Measurements from ENCODE around the gene CFAP77.

CFAP77 gene

DNA sequence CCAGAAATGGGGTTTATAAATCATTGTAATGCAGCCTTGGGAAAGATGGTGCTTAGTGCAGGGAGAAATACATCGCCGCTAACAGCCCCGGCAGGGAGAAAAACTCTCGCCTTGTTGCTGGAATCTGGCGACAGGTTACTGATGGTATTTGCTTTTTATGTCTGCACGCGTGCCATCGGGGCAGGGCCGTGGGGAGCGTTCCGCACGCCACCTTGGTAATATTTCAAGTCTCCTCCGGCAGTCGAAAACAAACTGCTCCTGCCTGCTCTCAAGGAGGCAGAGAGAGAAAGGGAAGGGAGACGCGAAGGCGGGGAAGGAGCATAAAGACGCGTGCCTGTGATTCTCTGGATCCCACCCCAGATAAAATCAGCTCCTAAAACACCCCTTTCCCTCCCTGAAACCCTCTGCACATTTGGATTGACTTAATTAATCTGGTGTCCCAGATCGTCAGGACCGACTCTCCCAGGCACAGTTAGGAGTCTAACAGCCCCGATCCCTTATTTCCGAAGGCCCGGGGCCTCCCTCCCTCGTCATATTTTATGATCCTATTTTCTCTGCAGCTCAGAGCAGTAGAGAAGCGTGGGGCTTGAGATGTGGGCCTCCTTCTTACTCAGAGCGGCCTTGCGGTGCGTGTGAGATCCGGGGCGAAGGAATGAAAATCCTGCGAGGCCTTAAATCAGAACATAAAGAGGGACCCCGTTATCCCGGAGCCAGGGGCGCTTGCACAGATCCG, 47.7 kb downstream of the CFAP77 start:
- Histone ChIP-seq H3F3A (ENCODE audit: insufficient read depth) (no peaks in the 10 kb centered on the region), H3K36me3 (ENCODE audit: low read length) (no peaks in the 10 kb centered on the region), H3K27ac (ENCODE audit: low read depth, low read length) (no peak overlapping the region), H3K79me2 (ENCODE audit: insufficient read depth, low read length) (no peaks in the 10 kb centered on the region), H3K9ac (ENCODE audit: low read length) (no peak overlapping the region), H3K4me2 (ENCODE audit: low read depth, low read length, poor library complexity, severe bottlenecking) (no peak overlapping the region), H3K9me3 (ENCODE audit: insufficient read depth, low read length) (no peaks in the 10 kb centered on the region), H3K4me3 (ENCODE audit: insufficient read depth, low read length, poor library complexity, severe bottlenecking) (no peak overlapping the region), H3K27me3 (ENCODE audit: low read length) (no peaks in the 10 kb centered on the region), H4K20me1 (ENCODE audit: low read depth, low read length) (no peaks in the 10 kb centered on the region), H3K9me2 (replicated peaks; ENCODE audit: insufficient read depth, low read length) (no peaks in the 10 kb centered on the region), H2AFZ (ENCODE audit: low read depth, low read length, severe bottlenecking) (no peak overlapping the region)
- TF ChIP-seq, protein P1, sequence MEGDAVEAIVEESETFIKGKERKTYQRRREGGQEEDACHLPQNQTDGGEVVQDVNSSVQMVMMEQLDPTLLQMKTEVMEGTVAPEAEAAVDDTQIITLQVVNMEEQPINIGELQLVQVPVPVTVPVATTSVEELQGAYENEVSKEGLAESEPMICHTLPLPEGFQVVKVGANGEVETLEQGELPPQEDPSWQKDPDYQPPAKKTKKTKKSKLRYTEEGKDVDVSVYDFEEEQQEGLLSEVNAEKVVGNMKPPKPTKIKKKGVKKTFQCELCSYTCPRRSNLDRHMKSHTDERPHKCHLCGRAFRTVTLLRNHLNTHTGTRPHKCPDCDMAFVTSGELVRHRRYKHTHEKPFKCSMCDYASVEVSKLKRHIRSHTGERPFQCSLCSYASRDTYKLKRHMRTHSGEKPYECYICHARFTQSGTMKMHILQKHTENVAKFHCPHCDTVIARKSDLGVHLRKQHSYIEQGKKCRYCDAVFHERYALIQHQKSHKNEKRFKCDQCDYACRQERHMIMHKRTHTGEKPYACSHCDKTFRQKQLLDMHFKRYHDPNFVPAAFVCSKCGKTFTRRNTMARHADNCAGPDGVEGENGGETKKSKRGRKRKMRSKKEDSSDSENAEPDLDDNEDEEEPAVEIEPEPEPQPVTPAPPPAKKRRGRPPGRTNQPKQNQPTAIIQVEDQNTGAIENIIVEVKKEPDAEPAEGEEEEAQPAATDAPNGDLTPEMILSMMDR (IDR thresholded peaks at IDR 0.05; ENCODE audit: insufficient read depth, low read length, poor library complexity, severe bottlenecking): no peak
- TF ChIP-seq EZH2phosphoT487 (conservative IDR thresholded peaks at IDR 0.05; ENCODE audit: low read length): no peak

DNA sequence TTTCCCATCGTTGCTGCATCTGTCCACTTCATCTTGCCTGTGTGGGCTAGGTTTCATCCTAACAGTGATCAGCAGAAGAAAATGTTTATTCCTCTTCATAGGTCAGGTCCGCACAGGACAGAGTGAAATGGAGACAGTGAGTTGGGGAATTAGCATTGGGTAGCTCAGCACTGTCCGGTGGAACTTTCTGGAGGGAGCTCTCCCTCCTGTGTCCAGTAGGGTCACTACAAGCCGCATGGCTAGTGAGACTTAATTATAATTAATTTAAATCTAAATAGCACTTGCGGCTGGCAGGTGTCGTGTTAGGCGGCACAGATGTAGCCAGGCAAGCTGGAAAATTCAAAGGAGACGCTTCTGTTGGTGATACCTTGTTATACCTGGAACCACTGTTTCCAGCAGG, 48.4 kb downstream of the CFAP77 start:
- no peak overlapping the region for H2AFZ ChIP-seq (ENCODE audit: low read depth, low read length, severe bottlenecking)
- no peaks in the 10 kb centered on the region for H3K27me3 ChIP-seq (ENCODE audit: low read length)
- no peak overlapping the region for H3K27ac ChIP-seq (ENCODE audit: low read depth, low read length)

DNA sequence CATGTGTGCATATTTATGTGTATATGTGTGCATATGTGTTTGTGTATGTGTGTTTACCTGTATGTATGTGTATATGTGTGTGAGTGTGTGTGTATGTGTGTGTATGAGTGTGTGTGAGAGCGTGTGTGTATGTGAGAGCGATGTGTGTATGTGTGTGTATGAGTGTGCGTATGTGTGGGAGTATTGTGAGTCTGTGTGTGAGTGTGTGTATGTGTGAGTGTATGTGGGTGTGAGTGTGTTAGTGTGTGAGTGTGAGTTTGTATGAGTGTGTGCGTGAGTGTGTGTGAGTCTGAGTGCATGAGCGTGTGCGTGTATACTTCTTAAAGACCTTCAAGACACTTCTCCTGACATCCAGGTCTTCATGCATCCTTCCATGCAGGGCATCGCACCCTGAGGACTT, 49.6 kb downstream of the CFAP77 start:
- Histone ChIP-seq H3K27me3 (ENCODE audit: low read length) (no peaks in the 10 kb centered on the region), H3K79me2 (ENCODE audit: insufficient read depth, low read length) (no peaks in the 10 kb centered on the region), H3F3A (ENCODE audit: insufficient read depth) (no peaks in the 10 kb centered on the region), H4K20me1 (ENCODE audit: low read depth, low read length) (no peaks in the 10 kb centered on the region), H3K9me3 (ENCODE audit: insufficient read depth, low read length) (no peaks in the 10 kb centered on the region), H3K4me2 (ENCODE audit: low read depth, low read length, poor library complexity, severe bottlenecking) (no peak overlapping the region), H3K9ac (ENCODE audit: low read length) (no peak overlapping the region), H3K9me2 (replicated peaks; ENCODE audit: insufficient read depth, low read length) (no peaks in the 10 kb centered on the region), H2AFZ (ENCODE audit: low read depth, low read length, severe bottlenecking) (no peak overlapping the region), H3K36me3 (ENCODE audit: low read length) (no peaks in the 10 kb centered on the region), H3K4me3 (ENCODE audit: insufficient read depth, low read length, poor library complexity, severe bottlenecking) (no peak overlapping the region), H3K27ac (ENCODE audit: low read depth, low read length) (no peak overlapping the region)
- no peak for TF ChIP-seq EZH2phosphoT487 (conservative IDR thresholded peaks at IDR 0.05; ENCODE audit: low read length)
- TF ChIP-seq, protein P1 (IDR thresholded peaks at IDR 0.05; ENCODE audit: insufficient read depth, low read length, poor library complexity, severe bottlenecking): no peak

More for the DNA sequence above, 48.4 kb downstream of the CFAP77 start:
- no peak overlapping the region for H3K4me2 ChIP-seq (ENCODE audit: low read depth, low read length, poor library complexity, severe bottlenecking)
- H3K9me3 ChIP-seq (ENCODE audit: insufficient read depth, low read length): no peaks in the 10 kb centered on the region
- H3K79me2 ChIP-seq (ENCODE audit: insufficient read depth, low read length): no peaks in the 10 kb centered on the region
- TF ChIP-seq, protein P1 (IDR thresholded peaks at IDR 0.05; ENCODE audit: insufficient read depth, low read length, poor library complexity, severe bottlenecking): no peak
- TF ChIP-seq EZH2phosphoT487 (conservative IDR thresholded peaks at IDR 0.05; ENCODE audit: low read length): no peak
- no peaks in the 10 kb centered on the region for H3K9me2 ChIP-seq (replicated peaks; ENCODE audit: insufficient read depth, low read length)
- no peak overlapping the region for H3K9ac ChIP-seq (ENCODE audit: low read length)
- H3K36me3 ChIP-seq (ENCODE audit: low read length): no peaks in the 10 kb centered on the region
- H4K20me1 ChIP-seq (ENCODE audit: low read depth, low read length): no peaks in the 10 kb centered on the region
- no peak overlapping the region for H3K4me3 ChIP-seq (ENCODE audit: insufficient read depth, low read length, poor library complexity, severe bottlenecking)
- no peaks in the 10 kb centered on the region for H3F3A ChIP-seq (ENCODE audit: insufficient read depth)

Data from SU-DHL-6 (cell line).